ENCODE measurements around the gene OR6C6.

DNA sequence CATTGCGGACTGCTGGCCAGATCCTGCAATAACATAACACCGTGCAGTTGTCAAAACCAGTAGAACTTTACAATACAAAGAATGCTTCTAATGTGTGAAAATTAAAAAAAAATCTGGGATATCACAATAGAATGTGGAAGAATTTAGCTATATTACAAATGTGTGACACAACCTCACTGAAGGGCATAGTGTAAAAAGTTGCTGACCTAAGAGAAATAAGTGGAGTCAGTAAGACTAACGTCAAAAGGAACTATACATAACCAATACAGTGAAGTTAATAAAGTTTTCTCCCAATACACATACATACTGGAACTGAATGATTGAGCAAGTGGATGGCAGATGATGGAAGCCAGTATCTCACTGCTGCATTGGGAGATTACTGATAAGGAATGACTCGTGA, 39.5 kb downstream of the OR6C6 start:
- TF ChIP-seq, protein P1, sequence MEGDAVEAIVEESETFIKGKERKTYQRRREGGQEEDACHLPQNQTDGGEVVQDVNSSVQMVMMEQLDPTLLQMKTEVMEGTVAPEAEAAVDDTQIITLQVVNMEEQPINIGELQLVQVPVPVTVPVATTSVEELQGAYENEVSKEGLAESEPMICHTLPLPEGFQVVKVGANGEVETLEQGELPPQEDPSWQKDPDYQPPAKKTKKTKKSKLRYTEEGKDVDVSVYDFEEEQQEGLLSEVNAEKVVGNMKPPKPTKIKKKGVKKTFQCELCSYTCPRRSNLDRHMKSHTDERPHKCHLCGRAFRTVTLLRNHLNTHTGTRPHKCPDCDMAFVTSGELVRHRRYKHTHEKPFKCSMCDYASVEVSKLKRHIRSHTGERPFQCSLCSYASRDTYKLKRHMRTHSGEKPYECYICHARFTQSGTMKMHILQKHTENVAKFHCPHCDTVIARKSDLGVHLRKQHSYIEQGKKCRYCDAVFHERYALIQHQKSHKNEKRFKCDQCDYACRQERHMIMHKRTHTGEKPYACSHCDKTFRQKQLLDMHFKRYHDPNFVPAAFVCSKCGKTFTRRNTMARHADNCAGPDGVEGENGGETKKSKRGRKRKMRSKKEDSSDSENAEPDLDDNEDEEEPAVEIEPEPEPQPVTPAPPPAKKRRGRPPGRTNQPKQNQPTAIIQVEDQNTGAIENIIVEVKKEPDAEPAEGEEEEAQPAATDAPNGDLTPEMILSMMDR (IDR thresholded peaks at IDR 0.05), result no peak
- TF ChIP-seq ZFX (IDR thresholded peaks at IDR 0.05; ENCODE audit: borderline replicate concordance), result no peak
